GM12892 (cell line): ENCODE data around the gene OR10A5. TPM values are rescaled to one million over a fixed set of nuclear protein-coding genes. Genes with fewer than 3 reads are reported as not detected.
A peak's percentile ranks its signal among the peaks of the same experiment; 100 is the strongest.
"Not testable (repeated sequence)": the region's sequence is repeated elsewhere in the genome, so short reads cannot be mapped to it uniquely, and the experiment has no call there.

Source experiments
- DNase-seq: peaks from one replicate; pipeline ENCODE4 v3.0.0; 2011; ENCODE audit not compliant: insufficient read length
- FAIRE-seq: peaks from 2 replicates; lab custom pipeline; 2011; peaks lifted over from hg19 to GRCh38; lab: Jason Lieb, UNC
- POLR2A ChIP-seq: IDR thresholded peaks from 2 replicates; pipeline ENCODE4 v1.6.1; 2011; ENCODE audit warnings: low read depth, low read length, control low read depth
- POLR2AphosphoS5 ChIP-seq: IDR thresholded peaks from 2 replicates; pipeline ENCODE4 v1.6.1; 2011; ENCODE audit warnings: low read depth, low read length, control low read depth
- TAF1 ChIP-seq: IDR thresholded peaks from 2 replicates; pipeline ENCODE4 v1.6.1; 2011; ENCODE audit warnings: low read depth, mild to moderate bottlenecking, control low read depth, low read length, borderline replicate concordance
- polyA plus RNA-seq: library from polyadenylated mRNA; unstranded; fragments of >200 nt; gene quantifications from one replicate; pipeline ENCODE4 v1.2.1, GENCODE V29; 2012; ENCODE audit warnings: missing spikeins, inconsistent platforms; ENCODE audit not compliant: missing spikeins

The OR10A5 gene, protein sequence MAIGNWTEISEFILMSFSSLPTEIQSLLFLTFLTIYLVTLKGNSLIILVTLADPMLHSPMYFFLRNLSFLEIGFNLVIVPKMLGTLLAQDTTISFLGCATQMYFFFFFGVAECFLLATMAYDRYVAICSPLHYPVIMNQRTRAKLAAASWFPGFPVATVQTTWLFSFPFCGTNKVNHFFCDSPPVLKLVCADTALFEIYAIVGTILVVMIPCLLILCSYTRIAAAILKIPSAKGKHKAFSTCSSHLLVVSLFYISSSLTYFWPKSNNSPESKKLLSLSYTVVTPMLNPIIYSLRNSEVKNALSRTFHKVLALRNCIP
- polyA plus RNA-seq: not detected

DNA sequence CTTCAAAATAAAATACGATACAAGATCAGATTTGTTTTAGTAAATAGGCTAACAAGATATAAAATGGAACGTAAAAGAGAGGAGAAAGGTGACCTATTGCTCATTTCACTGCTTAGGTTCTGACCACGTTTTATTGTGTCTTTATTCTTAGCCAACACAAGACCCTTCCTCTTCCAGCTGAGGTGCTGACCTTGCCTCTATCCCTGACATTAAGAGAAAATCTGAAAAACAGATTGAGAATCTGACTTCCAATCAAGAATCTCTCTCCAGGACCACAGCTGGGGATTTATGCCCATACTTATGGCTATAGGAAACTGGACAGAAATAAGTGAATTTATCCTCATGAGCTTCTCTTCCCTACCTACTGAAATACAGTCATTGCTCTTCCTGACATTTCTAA lies at the start of gene OR10A5:
TSS of gene OR10A5 (plus strand) at position 301 of the 400 bp plus-strand sequence. CDS start at position 301, 0 bp downstream.
- FAIRE-seq (no peak), DNase-seq (no peak)
- TF ChIP-seq POLR2A (no peak), POLR2AphosphoS5 (no peak), TAF1 (no peak)

DNA sequence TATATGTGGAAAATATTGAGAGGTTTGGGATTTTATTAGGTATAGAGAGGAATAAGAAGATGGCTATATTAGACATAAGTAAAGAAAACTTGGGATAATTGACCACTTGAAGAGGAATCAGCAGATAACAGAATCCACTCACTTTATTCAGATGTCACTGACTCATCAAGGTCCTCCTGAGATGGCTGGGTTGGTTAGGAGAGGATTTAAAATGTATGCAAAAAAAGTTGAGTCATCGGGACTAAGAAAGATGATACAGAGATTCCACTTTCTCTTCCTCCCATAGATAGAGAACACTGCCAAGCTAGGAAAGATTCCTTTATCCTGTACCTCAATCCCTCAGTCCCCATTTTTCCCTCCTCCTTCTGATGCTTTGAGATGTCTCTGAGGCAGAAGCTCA lies 46.1 kb upstream of the OR10A5 start, which contains the start of gene OR6A2:
TSS of gene OR6A2 (minus strand) at position 288 of the 400 bp plus-strand sequence. CDS start 3,981 bp downstream, outside the sequence.
- FAIRE-seq: no peak
- no peak for DNase-seq
- TF ChIP-seq TAF1: no peak
- TF ChIP-seq POLR2AphosphoS5: no peak
- TF ChIP-seq POLR2A: no peak

DNA sequence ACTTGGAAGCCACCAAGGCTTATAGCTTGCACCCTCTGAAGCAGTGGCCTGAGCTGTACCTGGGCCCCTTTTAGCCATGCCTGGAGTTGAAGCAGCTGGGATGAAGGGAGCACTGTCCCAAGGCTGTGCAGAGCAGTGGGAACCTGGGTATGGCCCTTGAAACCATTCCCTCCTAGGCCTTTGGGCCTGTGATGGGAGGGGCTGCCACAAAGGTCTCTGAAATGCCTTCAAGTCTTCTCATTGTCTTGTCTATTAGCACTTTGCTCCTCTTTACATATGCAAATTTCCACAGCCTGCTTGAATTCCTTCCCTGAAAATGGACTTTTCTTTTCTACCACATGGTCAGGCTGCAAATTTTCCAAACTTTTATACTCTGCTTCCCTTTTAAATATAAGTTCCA lies 44.4 kb upstream of the OR10A5 start:
- FAIRE-seq, DNase-seq: not testable (repeated sequence)

DNA sequence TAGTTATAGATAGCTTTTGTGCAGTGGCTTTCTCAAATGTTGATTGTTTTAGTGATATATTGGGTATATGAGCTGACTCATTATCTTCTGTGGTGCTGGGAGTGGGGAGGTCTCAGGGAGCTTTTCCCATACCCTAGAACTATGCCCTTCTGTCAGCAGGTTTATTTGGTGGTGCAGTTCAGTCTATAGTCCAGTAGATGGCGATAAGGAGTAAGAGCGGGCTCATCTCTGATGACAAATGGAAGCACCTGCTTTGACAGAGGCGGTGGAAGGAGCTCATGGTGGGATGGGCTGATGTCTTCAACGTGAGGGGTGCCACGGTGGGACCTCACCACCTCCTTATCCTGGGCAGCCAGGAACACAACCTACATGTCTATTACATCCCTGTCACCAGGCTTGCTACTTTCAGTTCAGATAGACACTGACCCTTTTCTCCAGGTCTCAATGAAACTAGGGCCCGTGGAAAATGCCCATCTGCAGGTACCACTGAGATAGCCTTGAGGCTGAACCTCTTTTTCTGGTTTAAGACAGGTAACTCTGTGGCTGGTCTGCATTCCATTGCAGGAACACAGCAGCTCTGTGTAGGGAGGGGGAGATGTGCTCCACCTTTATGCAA lies 33.0 kb upstream of the OR10A5 start:
- peak; percentile 99 for FAIRE-seq
- peak; percentile 24 for DNase-seq
- TF ChIP-seq POLR2AphosphoS5: no peak
- no peak for TF ChIP-seq POLR2A
- TF ChIP-seq TAF1: no peak

DNA sequence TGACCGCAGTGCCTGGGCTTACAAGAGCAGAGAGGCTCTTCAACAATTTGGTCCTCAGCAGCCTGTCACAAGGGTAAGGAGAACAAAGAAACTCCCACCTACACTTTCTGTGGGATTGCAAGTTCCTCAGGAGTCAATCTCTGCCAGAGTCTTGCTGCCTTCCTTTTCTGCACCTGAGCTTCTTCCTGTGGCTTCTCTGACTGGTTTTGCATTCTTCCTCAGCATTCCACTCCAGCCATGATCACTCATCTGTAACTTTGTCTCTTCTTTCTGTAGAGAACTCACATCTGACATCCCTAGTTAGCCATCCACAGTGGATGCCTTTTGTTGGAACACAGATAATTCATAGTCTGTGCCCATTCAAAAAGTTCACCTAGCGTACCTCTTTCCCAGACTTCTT lies 31.8 kb upstream of the OR10A5 start:
- TF ChIP-seq POLR2A: no peak
- no peak for TF ChIP-seq POLR2AphosphoS5
- no peak for TF ChIP-seq TAF1
- no peak for DNase-seq
- no peak for FAIRE-seq

DNA sequence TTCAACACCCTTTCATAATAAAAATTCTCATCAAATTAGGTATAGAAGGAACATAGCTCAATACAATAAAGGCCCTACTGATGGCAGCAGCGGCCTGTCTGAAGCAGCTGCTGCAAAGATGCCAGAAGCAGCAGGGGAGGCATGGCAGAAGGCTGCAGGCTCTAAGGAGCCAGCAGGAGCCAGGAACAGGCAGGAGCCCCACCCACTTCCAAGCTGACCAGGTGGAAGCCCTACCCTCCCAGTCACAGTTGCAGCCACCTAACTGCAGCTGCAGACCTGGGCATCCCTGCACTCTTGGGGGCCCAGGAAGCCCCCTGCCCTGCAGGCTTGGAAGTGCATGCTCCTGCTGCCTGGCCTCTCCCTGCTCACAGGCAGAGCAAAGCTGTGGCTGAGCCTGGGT lies 27.8 kb upstream of the OR10A5 start:
- DNase-seq: no peak
- TF ChIP-seq POLR2A (no peak), TAF1 (no peak), POLR2AphosphoS5 (no peak)
- FAIRE-seq: no peak

DNA sequence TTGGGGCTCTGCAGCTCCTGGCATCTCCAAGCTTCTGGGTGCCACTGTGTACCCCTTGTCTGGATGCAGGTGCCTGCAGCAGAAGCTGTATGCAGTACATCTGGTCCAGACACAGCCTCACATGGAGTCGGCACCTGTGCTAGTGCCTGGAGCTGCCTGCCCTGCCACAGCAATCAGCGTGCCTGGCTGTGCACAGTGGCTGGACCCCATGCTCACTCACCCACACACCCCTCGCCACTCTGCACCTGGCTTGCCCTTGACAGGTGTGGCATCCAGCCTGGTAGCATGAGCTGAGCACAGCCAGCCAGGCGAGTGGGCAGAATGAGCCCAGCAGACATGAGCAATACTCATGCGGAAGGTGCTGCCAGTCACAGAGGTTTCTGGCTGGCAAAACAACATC lies 26.5 kb upstream of the OR10A5 start:
- DNase-seq: no peak
- no peak for FAIRE-seq
- TF ChIP-seq POLR2AphosphoS5 (no peak), TAF1 (no peak), POLR2A (no peak)

DNA sequence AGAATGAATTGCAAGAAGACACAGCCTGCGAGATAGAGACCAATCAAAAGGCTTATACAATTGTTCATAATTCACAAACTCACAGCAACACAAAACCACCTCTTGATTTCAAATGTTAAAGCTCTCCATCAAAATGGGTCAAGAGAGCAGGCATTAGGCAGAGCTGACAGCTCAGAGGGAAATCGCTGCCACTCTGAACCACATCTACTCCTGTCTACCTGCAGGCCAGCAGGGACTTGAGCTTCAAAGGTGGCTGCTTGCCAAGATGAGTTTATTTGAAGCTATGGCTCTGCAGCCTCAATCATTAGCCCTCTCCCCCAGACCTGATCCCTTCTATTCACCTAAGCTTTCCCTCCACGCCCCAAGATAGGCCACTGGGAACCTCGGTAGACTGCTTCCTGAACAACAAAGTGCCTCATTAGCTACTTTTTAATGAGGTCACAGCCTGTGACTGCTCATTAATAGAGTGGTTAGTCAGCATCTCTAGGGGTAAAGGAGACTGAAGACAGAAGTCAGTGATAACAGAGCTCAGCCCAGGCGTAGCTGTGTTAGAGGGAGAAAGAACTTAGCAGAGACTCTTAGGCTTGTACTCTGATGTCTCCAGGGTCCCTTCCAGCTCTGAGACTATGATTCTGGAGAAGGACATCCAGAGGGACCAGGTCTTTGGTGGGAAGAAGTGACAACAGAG lies 21.2 kb upstream of the OR10A5 start:
- no peak for DNase-seq
- FAIRE-seq: peak; percentile 88
- TF ChIP-seq POLR2A (no peak), POLR2AphosphoS5 (no peak), TAF1 (no peak)

DNA sequence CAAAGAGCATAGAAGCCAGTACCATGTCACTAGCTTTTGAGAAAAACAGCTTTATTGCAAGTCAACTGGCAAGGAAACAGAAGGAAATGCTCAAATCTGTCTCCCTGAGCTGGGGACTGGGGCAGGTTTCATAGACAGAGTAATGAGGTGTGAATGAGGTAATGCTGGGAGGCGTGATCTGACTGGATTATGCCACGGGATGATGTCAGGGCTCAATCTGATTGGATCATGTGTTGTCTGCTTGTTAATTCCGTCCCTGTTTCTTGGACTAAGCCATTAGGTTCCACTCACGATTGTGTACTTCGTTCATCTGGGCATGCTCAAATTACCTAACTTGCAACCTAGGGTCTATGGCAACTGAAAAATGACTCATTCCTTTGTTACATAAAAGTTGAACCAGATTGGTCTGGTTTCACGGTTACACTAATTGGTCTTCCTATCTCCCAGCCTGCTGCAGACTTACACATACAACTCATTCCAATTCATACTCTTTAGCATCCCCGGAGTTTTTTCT lies 20.2 kb upstream of the OR10A5 start:
- no peak for TF ChIP-seq TAF1
- no peak for TF ChIP-seq POLR2A
- TF ChIP-seq POLR2AphosphoS5: no peak
- DNase-seq: no peak
- peak; percentile 67 for FAIRE-seq

DNA sequence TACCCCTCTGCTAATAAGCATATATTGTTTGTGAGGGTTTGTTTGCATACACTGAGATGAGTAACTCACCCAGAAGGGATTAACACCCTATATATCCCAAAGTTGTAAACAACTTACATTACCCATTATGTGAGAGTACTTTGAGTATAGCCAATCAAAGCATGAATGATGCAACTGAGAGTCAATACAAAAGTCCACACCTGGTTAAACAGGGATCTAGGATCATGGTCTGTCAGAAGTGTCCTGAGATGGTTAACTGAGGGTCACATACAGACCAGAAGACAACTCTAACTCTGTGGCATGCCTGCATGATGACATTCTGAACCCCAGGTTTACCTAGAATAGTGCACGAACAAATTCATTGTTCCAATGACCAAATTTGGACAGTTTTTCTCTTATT lies 17.4 kb upstream of the OR10A5 start:
- FAIRE-seq: peak; percentile 27
- no peak for DNase-seq
- TF ChIP-seq TAF1 (no peak), POLR2A (no peak), POLR2AphosphoS5 (no peak)

DNA sequence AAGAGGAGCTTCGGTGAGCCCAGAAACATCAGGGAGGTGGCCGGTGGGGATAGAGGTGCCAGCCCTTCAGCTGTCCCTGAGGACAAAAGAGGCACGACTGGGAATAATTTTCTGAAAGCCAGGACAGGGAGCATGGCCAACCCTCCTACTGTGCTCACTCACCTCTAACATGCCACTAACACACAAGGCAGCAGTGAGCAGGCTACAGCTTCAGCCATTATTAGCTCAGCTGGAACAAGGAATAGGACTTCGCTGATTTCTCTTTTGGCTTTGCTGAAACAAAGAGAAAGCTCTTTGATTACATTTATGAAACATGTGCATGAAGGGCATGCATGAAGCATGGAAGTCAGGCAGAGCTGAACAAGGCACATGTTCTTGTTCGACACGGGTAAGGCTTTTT lies 12.1 kb upstream of the OR10A5 start:
- FAIRE-seq: peak; percentile 78
- TF ChIP-seq TAF1: no peak
- TF ChIP-seq POLR2AphosphoS5: no peak
- TF ChIP-seq POLR2A: no peak
- DNase-seq: no peak
